Vagina (tissue), 2 donors: Measurements from ENCODE around the gene NES.

Experiments
- CTCF ChIP-seq, 3 experiments: fragments of 450-650 bp in 2 of 3; fragments of 200-600 bp in 1 of 3; sonication (generic) in 1 of 3; IDR thresholded peaks; one replicate each; pipeline ENCODE4 v1.5.1; 2017 to 2019; ENCODE audit warnings: antibody characterized with exemption in 3 of 3, mild to moderate bottlenecking in 2 of 3, moderate library complexity in 2 of 3
- POLR2A ChIP-seq, 2 donors: fragments of 450-650 bp; IDR thresholded peaks; one replicate each; pipeline ENCODE4 v1.6.1; 2017; ENCODE audit warnings: antibody characterized with exemption in 2 of 2, mild to moderate bottlenecking in 2 of 2, moderate library complexity in 2 of 2

- TF ChIP-seq CTCF (IDR thresholded peaks at IDR 0.05) (no peak), POLR2A (IDR thresholded peaks at IDR 0.05) (no peak)
These were observed 43.9 kb upstream of the NES start for GRCh38 chr1:156721131-156721530.
